Prostate gland (tissue), 2 donors: Measurements from ENCODE around the gene OVCA2. TPM values are rescaled to one million over a fixed set of nuclear protein-coding genes. Genes with fewer than 3 reads are reported as not detected.

Source experiments
- DNase-seq: peaks from one replicate; pipeline ENCODE4 v3.0.0-alpha.2; 2019; ENCODE audit warnings: low spot score
- H3K27ac ChIP-seq, 2 donors: fragments of 200-600 bp; sonication (generic); 2 replicates each; pipeline ENCODE4 v1.5.1; 2017 to 2019
- H3K27me3 ChIP-seq: fragments of 200-600 bp; sonication (generic); replicated peaks from 2 replicates; pipeline ENCODE4 v1.5.1; 2019; ENCODE audit not compliant: insufficient read depth
- H3K36me3 ChIP-seq, 2 donors: fragments of 200-600 bp; sonication (generic); 1 replicate in 1 of 2; 2 replicates in 1 of 2; pipeline versions ENCODE4 v1.5.1 to v1.8.1; 2017 to 2019
- H3K4me1 ChIP-seq: fragments of 200-600 bp; sonication (generic); replicated peaks from 2 replicates; pipeline ENCODE4 v1.5.1; 2019
- H3K4me3 ChIP-seq, 2 donors: fragments of 200-600 bp; sonication (generic); 2 replicates each; pipeline ENCODE4 v1.5.1; 2017 to 2019
- H3K9me3 ChIP-seq: fragments of 200-600 bp; sonication (generic); 2 replicates; pipeline ENCODE4 v1.5.1; 2017
- POLR2A ChIP-seq: fragments of 450-650 bp; IDR thresholded peaks from one replicate; pipeline ENCODE4 v1.6.1; 2016; ENCODE audit warnings: antibody characterized with exemption, mild to moderate bottlenecking
- POLR2AphosphoS5 ChIP-seq: sonication (generic); formaldehyde crosslinking; IDR thresholded peaks from one replicate; pipeline ENCODE4 v1.6.1; 2017; ENCODE audit warnings: antibody characterized with exemption
- WGBS: methylation state at CpG from one replicate; pipeline ENCODE4 v1.1.5; 2018; 5-methylcytosine and 5-hydroxymethylcytosine counted together
- intact Hi-C: fragments of 100-400 bp; cut with DNase I; formaldehyde crosslinking; loops from one replicate; pipeline ENCODE4 v1.14.2; 2022
- total RNA-seq, 2 donors: library from RNA; depleted of rRNA; stranded (reverse); fragments of >200 nt; gene quantifications; one replicate each; pipeline ENCODE4 v1.1.0, GENCODE V29; 2016
- TF ChIP-seq, protein P1 (sequence below), 4 experiments: fragments of 200-600 bp in 2 of 4; fragments of 450-650 bp in 2 of 4; sonication (generic) in 2 of 4; IDR thresholded peaks; 1 replicate in 3 of 4; 2 replicates in 1 of 4; pipeline ENCODE4 v1.5.1; 2016 to 2019; ENCODE audit warnings: antibody characterized with exemption in 4 of 4, mild to moderate bottlenecking in 2 of 4, moderate library complexity in 2 of 4

OVCA2 gene
- total RNA-seq, 2 donors from 2014 or later: 52.2 to 57.5 TPM

DNA sequence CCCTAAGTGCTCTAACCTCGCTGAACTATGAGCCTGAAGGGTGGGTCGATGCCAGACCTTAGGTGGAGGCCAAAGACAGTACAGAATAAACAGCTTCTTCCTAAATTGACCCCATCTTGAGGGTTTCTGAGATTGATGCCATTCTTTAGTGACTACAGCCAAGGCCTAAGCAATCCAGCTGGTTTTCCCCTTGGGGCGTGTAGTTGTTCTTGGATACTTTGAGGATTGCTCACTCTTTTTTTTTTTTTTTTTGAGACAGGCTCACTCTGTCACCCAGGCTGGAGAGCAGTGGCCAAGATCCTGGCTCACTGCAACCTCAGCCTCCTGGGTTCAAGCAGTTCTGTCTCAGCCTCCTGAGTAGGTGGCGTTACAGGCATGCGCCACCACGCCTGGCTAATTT, 2.0 kb downstream of the OVCA2 start:
- no peaks in the 10 kb centered on the region for H3K9me3 ChIP-seq
- TF ChIP-seq POLR2A (no peak), POLR2AphosphoS5 (no peak)
- TF ChIP-seq, protein P1, sequence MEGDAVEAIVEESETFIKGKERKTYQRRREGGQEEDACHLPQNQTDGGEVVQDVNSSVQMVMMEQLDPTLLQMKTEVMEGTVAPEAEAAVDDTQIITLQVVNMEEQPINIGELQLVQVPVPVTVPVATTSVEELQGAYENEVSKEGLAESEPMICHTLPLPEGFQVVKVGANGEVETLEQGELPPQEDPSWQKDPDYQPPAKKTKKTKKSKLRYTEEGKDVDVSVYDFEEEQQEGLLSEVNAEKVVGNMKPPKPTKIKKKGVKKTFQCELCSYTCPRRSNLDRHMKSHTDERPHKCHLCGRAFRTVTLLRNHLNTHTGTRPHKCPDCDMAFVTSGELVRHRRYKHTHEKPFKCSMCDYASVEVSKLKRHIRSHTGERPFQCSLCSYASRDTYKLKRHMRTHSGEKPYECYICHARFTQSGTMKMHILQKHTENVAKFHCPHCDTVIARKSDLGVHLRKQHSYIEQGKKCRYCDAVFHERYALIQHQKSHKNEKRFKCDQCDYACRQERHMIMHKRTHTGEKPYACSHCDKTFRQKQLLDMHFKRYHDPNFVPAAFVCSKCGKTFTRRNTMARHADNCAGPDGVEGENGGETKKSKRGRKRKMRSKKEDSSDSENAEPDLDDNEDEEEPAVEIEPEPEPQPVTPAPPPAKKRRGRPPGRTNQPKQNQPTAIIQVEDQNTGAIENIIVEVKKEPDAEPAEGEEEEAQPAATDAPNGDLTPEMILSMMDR (IDR thresholded peaks at IDR 0.05): no peak
- no peak overlapping the region for H3K4me3 ChIP-seq
- no peaks in the 10 kb centered on the region for H3K27me3 ChIP-seq
- peaks cover 8% of the 10 kb centered on the region for H3K4me1 ChIP-seq
- no peak for DNase-seq
- H3K27ac ChIP-seq: no peak overlapping the region
- WGBS: 80% methylated on average over 6 of the region's 6 CpGs
- intact Hi-C loops: loop anchor here (5.0 kb wide), 1 partner anchor 136 kb away; no protein-coding TSS in a partner anchor
- H3K36me3 ChIP-seq: no peaks in the 10 kb centered on the region

DNA sequence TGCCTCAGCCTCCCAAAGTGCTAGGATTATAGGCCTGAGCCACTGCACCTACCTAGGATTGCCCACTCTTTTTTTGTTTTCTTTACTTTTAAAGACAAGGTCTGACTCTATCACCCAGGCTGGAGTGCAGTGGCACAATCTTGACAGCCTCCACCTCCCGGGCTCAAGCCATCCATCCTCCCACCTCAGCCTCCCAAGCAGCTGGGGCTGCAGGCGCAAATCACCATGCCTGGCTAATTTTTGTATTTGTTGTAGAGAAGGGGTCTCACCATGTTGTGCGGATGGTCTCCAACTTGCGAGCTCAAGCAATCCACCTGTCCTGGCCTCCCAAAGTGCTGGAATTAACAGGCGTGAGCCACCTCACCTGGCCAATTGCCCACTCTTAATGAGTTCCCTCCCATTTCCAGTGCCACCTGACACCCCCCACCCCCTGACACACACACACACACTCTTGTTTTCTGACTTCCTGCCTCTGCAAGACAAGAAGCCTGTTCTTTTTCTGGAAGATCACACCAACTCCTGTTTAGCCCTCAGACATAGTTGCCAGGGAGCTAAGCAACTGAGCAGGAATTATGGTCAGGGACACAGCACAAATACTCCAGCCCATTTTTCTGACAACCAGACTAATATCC, 2.6 kb downstream of the OVCA2 start:
- Histone ChIP-seq H3K27ac (no peak overlapping the region), H3K9me3 (no peaks in the 10 kb centered on the region), H3K4me1 (peaks cover 8% of the 10 kb centered on the region), H3K36me3 (no peaks in the 10 kb centered on the region), H3K27me3 (no peaks in the 10 kb centered on the region), H3K4me3 (no peak overlapping the region)
- WGBS: 95% methylated on average over 5 of the region's 5 CpGs
- DNase-seq: no peak
- TF ChIP-seq, protein P1 (IDR thresholded peaks at IDR 0.05): no peak
- TF ChIP-seq POLR2A: no peak
- TF ChIP-seq POLR2AphosphoS5: no peak
- intact Hi-C loops: loop anchor here (5.0 kb wide), 1 partner anchor 137 kb away; no protein-coding TSS in a partner anchor

DNA sequence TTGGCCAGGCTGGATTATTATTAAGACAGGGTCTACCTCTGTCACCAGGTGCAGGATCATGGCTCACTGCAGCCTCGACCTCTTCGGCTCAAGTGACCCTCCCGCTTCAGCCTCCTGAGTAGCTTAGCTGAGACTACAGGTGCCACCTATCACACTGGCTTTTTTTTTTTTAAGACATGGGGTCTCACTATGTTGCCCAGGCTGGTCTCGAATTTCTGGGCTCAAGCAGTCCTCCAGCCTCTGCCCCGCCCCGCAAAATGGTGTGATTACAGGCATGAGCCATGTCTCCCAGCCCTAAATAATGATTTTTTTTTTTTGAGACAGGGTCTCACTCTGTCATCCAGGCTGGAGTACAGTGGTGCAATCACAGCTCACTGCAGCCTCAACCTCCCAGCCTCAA, 5.8 kb downstream of the OVCA2 start:
- peaks cover 10% of the 10 kb centered on the region for H3K4me1 ChIP-seq
- TF ChIP-seq, protein P1 (IDR thresholded peaks at IDR 0.05): no peak
- TF ChIP-seq POLR2AphosphoS5 (no peak), POLR2A (no peak)
- intact Hi-C loops: no loop called here

DNA sequence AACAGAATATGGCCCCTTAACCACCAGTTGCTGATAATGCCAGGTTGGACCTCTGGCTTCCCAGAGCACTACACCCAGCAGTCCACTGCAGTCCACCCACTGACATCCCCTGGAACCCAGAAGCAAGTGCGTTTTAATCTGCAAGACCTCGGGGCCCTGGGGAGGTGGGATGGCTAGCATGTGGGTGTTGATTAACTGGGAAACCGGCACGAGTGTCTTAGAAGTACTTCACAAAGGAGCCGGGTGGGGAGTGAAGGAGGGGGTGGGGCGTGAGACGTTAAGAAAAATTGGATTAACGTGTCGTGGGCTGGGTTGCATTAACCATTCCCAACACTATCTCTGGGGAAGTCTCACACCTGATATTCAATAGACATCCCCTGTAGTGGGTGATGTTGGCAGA, 7.0 kb downstream of the OVCA2 start:
- intact Hi-C loops: no loop called here
- H3K4me1 ChIP-seq: peaks cover 4% of the 10 kb centered on the region
- H3K27ac ChIP-seq: no peak overlapping the region
- H3K36me3 ChIP-seq: no peaks in the 10 kb centered on the region
- peak overlapping the region in 1 of 2 donors; percentile 65 for H3K4me3 ChIP-seq
- H3K27me3 ChIP-seq: no peaks in the 10 kb centered on the region
- no peak for DNase-seq
- TF ChIP-seq POLR2AphosphoS5: no peak
- TF ChIP-seq, protein P1 (IDR thresholded peaks at IDR 0.05): no peak
- no peak for TF ChIP-seq POLR2A
- no peaks in the 10 kb centered on the region for H3K9me3 ChIP-seq
- 10% methylated on average over 9 of the region's 9 CpGs for WGBS

More for the DNA sequence above, 5.8 kb downstream of the OVCA2 start:
- no peak overlapping the region for H3K4me3 ChIP-seq
- 97% methylated on average over 6 of the region's 6 CpGs for WGBS
- H3K27me3 ChIP-seq: no peaks in the 10 kb centered on the region
- H3K36me3 ChIP-seq: no peaks in the 10 kb centered on the region
- H3K27ac ChIP-seq: no peak overlapping the region
- no peak for DNase-seq
- no peaks in the 10 kb centered on the region for H3K9me3 ChIP-seq
